Testis (tissue), 2 donors: ENCODE data around the gene NHEJ1.

ENCODE experiments used
- CTCF ChIP-seq, 3 experiments: fragments of 450-650 bp in 2 of 3; fragments of 200-600 bp in 1 of 3; sonication (generic) in 1 of 3; IDR thresholded peaks; one replicate each; pipeline ENCODE4 v1.5.1; 2016 to 2019; ENCODE audit warnings: antibody characterized with exemption in 3 of 3, mild to moderate bottlenecking in 2 of 3, moderate library complexity in 1 of 3
- POLR2A ChIP-seq: fragments of 450-650 bp; IDR thresholded peaks from one replicate; pipeline ENCODE4 v1.6.1; 2017; ENCODE audit warnings: antibody characterized with exemption, mild to moderate bottlenecking, moderate library complexity

GRCh38 chr2:219182331-219183150, 21.9 kb upstream of the NHEJ1 start:
- no peak for TF ChIP-seq CTCF (IDR thresholded peaks at IDR 0.05)
- TF ChIP-seq POLR2A: no peak
